ENCODE results near the gene SYNJ2.

Gene SYNJ2

DNA sequence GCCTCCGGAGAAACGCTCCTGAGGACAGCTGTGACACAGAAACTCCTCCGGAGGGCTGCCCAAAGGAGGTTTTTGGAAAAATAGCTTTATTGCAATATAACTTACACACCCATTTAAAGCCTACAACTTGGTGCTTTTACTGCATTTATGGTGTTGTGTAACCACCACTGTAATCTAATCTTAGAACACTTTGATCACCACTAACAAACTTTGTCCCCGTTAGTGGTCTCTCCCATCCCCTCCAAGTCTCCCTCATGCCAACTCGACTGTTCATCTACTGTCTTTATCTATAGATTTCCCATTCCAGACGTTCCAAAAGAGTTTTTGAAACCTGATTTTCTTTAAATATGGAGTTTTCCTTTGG lies 62.8 kb downstream of the SYNJ2 start:
- no peak for DNase-seq

DNA sequence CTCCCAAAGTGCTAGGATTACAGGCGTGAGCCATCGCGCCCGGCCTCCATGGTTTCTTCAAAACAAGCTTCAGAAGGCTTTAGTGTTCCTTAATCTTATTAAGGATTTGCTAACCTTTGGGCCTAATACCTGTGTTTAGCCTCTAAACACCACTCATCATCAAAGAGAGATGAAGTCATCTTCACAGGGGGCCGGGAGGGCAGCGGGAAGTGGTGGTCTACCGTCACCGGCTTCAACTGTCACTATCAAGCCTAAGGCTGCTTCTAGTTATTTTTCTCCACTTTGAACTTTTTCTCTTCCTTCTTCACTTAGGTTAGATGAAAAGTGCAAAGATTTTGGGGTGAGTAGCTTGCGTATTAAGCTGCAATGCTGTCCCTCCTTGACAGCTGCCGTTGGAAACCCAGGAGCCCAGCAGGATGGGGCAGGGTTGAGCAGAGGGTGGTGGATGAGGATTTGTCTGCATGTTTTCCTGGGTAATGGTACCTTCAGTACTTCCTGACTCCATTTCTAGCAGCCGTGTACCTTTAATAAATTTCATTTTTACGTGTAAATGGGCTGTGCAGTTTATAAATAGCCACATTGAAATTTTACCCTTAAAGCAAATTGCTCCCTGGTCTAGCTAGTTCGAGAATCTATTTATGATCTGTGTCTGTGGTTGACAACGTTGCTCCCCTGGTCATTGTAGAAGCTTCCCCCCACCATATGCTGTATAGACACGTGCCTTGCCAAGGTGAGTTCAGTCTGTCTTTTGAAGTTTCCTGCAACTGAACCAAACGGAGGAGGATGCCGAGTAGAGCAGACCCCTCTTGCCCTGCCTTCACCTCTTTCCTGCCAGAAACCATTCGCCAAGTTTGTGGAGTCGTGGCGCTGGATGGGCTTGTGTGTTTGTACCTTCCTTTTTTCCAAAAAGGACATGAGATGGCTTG lies 64.8 kb downstream of the SYNJ2 start:
- DNase-seq: no peak

DNA sequence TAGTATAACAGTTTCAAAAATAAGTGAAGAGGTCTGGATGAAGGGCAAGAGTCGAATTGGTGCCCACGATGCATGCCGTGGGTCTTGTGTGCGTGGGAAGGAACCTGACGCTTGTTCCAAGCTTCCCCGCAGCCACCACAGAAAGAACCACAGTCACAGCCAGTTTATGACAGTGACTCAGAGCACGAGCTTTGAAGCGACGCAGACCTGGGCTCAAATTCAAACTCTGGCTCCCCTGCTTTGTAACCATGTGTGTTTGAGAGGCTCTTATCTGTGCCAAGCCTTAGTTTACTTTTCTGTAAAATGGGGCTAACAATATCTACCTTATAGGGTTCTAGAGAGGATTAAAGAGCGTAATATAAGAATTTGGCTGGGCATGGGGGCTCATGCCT lies 65.5 kb downstream of the SYNJ2 start:
- no peak for DNase-seq

DNA sequence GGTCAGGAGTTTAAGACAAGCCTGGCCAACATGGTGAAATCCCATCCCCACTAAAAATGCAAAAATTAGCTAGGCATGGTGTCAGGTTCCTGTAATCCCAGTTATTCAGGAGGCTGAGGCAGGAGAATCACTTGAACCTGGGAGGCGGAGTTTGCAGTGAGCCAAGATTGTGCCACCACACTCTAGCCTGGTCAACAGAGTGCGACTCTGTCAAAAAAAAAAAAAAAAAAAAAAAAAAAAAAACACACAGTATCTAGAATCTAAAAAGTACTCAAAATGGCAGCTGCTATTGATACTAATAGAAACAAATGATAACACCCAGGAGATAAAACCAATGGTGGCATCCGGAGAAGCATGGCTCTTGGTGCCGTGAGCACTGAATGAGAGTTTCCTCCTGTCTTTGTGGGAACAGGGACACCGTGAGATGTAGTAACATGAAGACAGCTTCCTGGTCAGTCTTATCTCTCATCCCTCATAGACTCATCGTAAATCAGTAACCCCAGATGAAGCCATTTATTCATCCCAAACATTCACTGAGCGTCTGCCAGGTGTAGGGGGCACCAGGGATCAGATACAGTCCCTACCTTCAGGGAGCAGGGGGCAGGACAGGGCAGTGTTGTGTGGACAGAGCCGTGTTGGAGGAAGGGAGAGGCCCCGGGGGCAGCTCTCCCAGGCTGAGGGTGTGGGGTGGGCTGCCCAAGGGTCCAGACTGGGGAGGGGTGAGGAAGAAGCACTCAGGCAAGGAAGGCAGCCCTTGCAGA lies 66.1 kb downstream of the SYNJ2 start:
- no peak for DNase-seq

DNA sequence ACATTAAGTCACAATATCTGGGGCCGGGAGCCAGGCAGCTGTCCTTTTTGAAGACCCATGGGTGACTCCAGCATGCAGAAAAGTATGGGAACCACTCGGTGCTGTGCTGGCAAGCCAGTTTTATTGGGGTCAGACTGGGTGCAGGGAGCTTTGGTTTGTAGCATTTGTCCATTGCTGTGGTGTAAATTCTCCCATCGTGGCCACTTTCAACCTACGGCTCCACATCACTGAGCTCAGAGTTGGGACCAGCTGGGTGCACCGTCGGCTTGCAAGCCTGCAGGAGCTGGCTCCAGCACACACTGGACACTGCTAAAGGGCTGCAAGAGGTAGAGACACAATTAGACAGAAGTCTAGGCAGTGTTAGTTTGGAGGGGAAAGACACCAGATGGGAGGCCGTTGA lies 66.9 kb downstream of the SYNJ2 start:
- no peak for DNase-seq

DNA sequence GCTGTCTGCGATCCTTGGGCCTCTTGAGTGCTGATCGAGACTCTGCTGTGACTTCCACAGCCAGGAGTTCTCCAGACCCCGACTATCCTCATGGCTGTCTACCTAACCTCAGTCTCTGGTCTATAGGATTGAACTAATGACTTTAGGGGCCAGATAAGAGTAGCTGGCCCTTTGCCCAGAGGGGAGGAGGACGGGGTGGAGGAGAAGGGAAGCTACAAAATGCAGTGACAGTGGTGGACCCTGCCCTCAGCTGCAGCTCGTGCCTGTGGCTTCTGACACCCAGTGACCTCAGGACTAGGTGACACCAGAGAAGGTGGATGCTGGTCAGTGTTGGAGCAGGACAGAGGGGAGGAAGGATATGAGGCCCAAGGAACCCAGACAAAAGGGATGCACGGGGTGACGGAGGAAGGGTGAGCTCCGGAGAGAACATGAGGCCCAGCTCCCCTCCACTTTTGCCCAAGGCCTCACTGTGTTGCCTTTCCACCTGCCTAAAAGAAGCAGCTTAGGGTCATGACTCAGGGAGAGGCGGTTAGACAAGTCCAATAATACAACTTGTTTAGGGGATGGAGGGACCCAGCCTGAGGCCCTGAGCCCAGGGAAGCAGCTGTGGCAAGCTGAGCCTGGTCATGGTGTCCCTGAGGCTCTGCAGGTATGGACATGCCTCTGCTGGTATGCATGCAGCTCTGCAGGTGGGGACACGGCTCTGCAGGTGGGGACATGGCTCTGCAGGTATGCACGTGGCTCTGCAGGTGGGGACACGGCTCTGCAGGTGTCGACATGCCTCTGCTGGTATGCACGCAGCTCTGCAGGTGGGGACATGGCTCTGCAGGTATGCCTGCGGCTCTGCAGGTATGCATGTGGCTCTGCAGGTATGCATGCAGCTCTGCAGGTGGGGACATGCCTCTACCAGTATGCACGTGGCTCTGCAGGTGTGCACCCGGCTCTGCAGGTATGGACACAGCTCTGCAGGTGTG lies 67.7 kb downstream of the SYNJ2 start:
- no peak for DNase-seq

DNA sequence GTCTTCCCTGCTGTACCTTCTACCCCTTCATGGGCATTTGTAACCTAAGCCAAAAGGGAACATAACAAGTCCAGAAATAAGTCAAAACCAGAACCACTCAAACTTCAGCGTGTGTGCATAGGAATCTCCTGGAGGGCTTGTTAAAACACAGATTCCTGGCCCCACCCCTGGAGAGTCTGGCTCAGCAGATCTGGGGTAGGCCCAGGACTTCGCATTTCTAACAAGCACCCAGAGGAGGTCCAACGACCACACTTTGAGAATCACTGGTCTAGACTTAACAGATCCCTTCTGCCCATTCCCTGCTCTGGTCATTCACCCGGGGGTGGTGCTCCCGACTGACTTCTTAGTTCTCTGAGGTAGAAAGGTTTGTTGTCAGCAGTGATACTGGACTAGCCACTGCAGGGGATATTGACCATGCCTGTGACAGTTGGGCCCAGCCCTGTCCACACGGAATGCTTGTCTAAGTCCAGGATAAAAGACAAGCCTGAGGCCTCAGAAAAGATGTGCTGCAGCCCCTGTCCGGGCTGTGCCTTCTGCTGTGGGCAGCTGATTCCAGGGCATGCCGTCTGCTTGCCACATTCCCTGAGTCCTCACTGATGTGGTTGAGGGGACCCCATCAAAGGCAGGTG lies 68.6 kb downstream of the SYNJ2 start:
- DNase-seq: no peak

DNA sequence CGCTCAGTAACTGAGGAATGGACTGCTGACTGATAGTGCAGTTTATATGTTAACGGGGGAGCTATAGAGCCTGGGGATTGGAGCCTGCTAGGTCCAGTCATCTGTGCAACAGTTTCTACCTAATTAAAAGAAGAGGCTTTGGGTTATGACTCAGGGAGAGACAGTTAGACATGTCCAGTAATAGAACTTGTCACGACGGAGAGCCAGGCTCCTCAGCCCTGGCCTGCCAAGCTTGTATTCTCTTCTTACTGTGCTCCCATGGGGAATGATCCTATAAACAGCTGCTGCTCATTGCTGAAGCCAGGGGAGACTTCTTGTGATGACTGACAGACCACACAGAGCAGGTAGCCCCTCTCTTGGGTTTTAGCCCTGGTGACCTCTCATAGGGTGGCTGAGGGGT lies 69.3 kb downstream of the SYNJ2 start:
- DNase-seq: no peak

DNA sequence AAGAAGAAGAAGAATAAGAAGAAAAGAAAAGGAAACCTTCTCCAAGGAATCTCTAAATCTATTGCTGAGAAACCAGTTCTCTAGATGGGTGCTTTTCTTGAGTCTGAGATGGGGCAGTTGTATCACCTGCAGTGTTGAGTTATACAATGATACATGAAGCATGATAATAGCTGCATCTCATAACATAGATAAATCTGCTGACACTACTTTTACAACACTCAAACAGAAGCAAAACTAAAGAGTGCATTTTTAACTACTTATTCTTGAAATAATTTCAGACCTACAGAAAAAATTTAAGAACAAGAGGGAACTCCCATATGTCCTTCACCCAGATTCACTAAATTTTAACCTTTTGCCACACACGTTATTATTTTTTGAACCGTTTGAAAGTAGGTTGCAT lies 70.3 kb downstream of the SYNJ2 start:
- no peak for DNase-seq

DNA sequence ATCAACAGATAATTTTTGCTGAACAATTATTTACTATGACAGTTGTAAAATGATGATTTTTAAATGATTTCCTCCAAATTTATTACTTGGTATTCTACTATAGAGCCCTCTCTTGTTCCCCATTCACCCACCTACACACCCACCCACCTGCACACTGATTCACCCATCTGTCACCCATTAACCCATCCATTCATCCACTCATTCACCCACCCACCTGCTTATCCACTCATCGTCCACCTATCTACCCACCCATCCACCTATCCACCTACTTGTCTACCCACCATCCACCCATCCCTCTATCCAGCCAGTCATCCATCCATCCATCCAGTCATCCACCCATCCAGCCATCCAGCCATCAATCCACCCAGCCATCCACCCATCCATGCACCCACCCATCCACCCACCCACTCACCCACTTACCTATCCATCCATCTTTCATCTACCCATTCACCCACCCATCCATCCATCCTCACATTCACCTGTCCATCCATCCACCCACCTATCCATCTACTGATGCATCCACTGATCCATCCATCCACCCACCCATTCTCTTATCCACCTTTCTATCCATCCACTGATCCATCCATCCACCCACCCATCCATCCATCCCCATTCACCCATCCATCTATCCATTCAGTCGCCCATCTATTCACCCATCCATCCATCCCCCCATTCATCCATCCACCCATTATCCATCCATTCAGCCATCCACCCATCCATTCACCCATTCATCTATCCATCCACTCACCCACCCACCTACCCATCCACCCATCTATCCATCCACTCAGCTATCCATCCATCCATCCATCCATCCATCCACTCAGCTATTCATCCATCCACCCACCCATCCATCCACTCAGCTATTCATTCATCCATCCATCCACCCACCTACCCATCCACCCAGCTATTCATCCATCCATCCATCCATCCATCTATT lies 72.0 kb downstream of the SYNJ2 start:
- DNase-seq: no peak

DNA sequence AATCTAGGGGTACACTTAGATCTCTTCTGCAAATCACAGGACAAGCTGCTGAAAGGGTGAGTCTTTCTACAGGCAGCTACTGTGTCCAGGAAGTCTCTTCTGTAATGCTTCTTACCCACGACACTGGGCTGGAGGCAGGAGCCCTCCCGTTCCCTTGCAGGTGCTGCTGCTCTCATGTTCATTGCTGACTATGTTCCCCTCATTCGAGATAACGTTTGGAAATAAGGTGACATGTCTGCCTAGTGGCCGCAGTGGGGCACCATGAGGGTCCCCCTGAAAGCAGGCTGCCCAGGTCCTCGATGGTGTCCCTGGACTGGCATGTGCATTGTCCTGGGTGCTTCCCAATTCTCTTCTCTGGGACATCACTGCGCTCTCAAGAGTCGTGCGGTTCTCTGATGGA lies 74.7 kb downstream of the SYNJ2 start:
- DNase-seq: no peak

DNA sequence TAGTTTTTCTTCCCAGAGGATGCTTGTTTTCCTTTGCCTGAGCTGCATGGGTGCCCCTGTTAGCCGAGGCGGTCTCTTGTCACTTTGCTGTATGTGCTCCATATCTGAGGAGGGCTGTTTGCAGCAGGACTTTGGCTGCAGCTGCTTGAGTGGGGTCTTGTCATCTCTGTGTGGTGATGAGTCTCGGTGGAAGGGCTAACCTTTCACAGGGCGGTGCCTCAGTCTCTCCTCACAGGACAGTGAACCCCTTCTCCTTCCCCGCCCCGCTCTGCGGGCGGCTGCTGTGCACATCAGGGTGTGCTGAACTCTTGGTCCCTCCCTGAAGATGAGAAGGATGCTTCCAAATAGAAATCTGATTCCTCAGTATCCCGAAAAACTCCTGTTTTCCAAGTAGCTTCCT lies 75.1 kb downstream of the SYNJ2 start:
- DNase-seq: no peak

DNA sequence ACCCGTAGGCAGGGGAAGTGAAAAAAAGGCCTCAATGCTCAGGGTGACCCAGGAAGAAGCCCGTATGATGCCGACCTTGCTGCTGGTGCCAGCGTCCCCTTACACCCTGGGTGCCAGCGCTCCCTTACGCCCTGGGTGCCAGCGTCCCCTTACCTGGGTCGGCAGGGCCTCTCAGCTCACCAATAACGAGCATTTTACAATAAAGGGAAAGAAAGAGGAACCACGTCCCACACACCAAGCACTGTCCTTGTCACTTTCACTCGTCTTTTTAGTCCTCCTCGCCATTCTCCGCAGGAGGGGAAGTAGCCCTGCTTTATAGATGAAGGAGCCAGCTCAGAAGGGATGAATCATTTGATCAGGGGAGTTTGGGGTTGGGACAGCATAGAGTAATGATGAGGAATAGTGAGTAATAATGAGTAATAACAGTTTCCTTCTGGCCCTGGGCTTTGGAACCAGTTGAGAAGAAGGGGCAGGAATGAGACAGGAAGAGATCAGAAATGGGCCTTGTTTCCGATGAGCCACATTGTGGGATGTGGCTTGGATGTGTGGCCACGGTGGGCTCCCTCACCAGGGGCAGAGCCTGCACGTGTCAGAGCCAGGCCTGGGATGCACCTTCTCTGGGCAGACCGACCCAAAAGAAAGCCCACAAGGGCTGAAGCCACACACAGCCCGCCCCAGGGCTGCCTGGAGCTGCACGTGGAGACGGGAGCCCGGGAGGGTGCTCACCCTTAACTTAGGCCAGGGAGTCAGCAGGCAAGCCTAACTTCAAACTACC lies 75.7 kb downstream of the SYNJ2 start:
- peak; percentile 55 for DNase-seq

DNA sequence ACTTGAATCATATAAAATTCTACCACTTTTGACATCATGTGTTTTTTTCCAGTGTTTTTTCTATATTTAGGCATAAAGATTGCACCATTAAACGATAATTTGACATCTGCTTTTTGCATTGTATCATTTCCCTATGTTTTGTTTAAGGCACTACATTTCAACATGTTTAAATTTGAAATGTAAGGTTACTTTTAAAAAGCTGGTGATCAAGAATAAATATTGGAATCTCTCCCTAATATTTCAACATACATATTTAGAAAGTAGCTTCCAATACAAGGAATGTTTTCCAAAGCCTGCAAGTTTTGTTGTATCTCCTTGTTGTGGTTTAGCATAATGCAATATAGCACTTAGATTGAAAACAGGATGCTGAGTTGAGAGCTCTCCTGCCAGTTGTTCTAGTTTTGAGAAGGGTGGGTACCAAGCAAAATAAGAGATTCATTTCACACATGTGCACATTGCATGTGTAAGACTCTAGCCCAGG lies 76.5 kb downstream of the SYNJ2 start:
- no peak for DNase-seq

DNA sequence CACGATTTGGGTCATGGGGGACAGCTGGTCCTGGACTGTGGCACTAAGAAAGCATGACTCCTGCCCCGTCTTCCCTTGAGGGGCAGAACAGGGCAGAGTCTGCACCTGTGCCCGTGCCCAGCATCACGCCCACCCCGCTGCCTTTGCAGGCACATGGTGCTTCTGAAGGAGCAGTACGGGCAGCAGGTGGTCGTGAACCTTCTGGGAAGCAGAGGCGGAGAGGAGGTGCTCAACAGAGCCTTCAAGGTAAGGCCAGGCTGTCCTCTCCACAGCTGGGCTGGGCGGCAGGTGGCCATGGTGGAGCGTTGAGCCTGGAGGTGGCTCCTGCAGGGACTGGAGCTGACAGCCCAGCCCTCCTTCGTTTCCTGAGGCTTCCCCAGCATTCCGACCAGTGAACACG lies 77.4 kb downstream of the SYNJ2 start:
- no peak for DNase-seq

DNA sequence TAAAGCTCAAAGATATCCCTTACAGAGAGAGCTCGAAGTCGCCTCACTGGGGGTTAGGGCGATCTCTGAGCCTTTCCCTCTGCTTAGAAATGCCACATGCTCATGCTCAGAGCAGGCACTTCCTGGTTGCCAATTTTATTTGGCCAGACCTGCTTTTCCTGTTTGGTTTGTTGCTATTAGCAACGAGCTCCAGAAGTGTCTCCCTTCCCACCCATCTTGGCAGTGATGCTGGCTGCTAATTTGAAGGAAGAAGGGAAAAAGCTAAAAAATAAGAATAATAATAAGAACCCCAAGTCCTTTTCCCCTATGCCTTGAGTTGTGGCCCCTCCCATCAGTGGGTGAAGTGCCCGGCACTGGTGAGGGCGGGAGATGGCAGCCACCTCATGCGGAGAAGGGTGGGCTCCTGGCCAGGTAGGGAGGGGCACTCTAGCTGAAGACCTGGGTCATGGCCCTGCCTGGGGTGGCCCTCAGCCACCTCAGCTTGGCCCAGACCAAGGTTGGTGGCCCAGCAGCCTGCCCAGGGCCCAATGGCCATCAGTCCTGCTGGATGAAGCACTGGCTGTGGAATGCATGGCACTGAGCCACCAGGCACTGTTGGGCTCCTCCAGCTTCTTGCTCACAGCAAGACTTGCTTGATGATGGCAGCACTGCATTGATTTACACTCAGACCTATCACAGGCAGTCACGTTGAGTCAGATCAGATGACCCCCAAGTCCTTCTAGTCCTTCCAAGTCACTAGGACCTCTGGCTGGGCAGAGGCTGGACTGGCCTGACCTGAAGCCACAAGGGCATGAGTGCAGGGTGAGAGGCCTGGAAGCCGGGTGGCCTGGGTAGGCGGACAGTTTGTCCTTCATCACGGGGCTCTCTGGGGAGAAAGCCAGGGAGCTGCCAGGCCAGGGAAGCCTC lies 79.0 kb downstream of the SYNJ2 start:
- DNase-seq: no peak

DNA sequence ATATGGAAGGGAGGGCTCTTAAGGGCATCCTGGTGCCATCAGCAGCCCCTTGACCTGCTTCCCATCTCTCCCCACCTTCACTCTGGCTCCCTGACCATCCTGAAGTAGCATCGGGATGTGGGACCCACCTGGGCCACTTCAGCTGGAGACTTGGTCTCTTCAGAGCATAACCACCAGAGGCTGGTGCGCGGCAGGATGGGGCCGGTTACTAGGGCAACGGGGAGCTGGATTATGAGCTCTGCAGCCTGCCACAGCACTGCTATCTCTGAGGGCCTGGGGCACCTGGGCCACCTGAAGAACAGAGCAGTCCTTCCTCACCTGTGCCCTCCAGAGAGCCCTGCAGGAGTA lies 79.7 kb downstream of the SYNJ2 start:
- no peak for DNase-seq

DNA sequence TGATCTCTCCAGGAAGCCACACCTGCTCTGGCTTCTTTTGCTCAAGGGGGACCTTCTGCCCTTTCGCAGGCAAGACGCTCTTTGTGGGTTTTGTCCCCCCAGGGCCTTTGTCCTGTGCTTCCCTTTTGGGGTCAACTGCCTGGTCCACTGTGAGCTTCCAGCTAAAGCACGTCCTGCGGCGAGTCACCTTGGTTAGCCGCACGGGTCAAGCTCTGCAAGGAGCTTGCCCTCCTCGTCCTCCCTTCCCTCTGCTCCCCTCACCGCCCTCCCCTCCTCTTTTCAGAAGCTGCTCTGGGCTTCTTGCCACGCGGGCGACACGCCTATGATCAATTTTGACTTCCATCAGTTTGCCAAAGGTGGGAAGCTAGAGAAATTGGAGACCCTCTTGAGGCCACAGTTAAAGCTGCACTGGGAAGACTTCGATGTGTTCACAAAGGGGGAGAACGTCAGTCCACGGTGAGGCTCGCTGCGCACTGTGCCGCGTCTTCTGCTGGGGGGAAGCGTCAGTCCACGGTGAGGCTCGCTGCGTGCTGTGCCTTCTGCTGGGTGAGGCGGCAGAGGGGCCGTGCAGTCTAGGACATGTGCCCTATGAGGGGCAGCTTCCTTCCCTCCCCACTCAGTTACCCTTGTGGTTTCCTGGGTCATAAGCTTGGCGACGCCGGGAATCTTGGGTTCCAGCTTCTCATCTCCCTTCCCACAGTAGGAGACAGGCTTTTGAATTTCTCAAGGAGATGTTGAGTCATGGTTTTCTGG lies 80.2 kb downstream of the SYNJ2 start:
- DNase-seq: no peak

DNA sequence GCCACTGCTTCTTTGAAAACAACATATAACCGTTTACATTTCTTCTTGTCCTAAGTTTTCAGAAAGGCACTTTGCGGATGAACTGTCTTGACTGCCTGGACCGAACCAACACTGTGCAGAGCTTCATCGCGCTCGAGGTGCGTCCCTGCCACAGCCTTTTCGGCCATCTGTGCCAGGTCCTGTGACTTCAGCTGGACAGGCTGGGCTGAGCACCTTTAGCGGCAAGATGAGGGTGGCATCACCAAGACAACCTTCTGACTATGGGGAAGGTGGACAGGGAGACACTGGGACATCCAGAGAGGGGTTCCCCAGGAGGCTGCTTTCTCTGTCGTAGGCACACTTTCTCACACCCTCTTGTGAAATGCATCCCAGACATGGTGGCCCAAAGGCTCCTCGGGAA lies 82.1 kb downstream of the SYNJ2 start:
- no peak for DNase-seq
